HEK293T (cell line): ENCODE data around the gene ERGIC3.

Experiments used
- ARNT ChIP-seq: fragments of 450-650 bp; IDR thresholded peaks from 2 replicates; pipeline ENCODE4 v1.6.1; 2017; ENCODE audit warnings: mild to moderate bottlenecking
- BHLHE40 ChIP-seq: fragments of 450-650 bp; IDR thresholded peaks from 2 replicates; pipeline ENCODE4 v1.6.1; 2016; ENCODE audit warnings: mild to moderate bottlenecking, moderate library complexity, borderline replicate concordance
- ELF4 ChIP-seq: fragments of 450-650 bp; IDR thresholded peaks from 2 replicates; pipeline ENCODE4 v1.6.1; 2017; ENCODE audit warnings: antibody characterized with exemption
- FOXA1 ChIP-seq: fragments of 450-650 bp; IDR thresholded peaks from 2 replicates; pipeline ENCODE4 v1.6.1; 2016; ENCODE audit warnings: mild to moderate bottlenecking
- FOXK2 ChIP-seq: fragments of 450-650 bp; IDR thresholded peaks from 2 replicates; pipeline ENCODE4 v1.6.1; 2016; ENCODE audit warnings: mild to moderate bottlenecking
- FOXM1 ChIP-seq: fragments of 450-650 bp; IDR thresholded peaks from 2 replicates; pipeline ENCODE4 v1.6.1; 2017; ENCODE audit warnings: mild to moderate bottlenecking, borderline replicate concordance
- L3MBTL2 ChIP-seq: fragments of 450-650 bp; conservative IDR thresholded peaks from 2 replicates; pipeline ENCODE4 v1.6.1; 2016; ENCODE audit warnings: mild to moderate bottlenecking
- LEF1 ChIP-seq: fragments of 450-650 bp; IDR thresholded peaks from 2 replicates; pipeline ENCODE4 v1.6.1; 2017; ENCODE audit warnings: mild to moderate bottlenecking, borderline replicate concordance
- NFRKB ChIP-seq: fragments of 450-650 bp; IDR thresholded peaks from 2 replicates; pipeline ENCODE4 v1.6.1; 2016; ENCODE audit warnings: mild to moderate bottlenecking, moderate library complexity
- SP1 ChIP-seq: fragments of 450-650 bp; IDR thresholded peaks from 2 replicates; pipeline ENCODE4 v1.6.1; 2017
- SUZ12 ChIP-seq: fragments of 450-650 bp; IDR thresholded peaks from 2 replicates; pipeline ENCODE4 v1.6.1; 2016; ENCODE audit warnings: mild to moderate bottlenecking
- TARDBP ChIP-seq: fragments of 450-650 bp; IDR thresholded peaks from 2 replicates; pipeline ENCODE4 v1.6.1; 2016
- TF ChIP-seq, protein P1 (sequence below): fragments of 450-650 bp; IDR thresholded peaks from 2 replicates; pipeline ENCODE4 v1.6.1; 2016

DNA sequence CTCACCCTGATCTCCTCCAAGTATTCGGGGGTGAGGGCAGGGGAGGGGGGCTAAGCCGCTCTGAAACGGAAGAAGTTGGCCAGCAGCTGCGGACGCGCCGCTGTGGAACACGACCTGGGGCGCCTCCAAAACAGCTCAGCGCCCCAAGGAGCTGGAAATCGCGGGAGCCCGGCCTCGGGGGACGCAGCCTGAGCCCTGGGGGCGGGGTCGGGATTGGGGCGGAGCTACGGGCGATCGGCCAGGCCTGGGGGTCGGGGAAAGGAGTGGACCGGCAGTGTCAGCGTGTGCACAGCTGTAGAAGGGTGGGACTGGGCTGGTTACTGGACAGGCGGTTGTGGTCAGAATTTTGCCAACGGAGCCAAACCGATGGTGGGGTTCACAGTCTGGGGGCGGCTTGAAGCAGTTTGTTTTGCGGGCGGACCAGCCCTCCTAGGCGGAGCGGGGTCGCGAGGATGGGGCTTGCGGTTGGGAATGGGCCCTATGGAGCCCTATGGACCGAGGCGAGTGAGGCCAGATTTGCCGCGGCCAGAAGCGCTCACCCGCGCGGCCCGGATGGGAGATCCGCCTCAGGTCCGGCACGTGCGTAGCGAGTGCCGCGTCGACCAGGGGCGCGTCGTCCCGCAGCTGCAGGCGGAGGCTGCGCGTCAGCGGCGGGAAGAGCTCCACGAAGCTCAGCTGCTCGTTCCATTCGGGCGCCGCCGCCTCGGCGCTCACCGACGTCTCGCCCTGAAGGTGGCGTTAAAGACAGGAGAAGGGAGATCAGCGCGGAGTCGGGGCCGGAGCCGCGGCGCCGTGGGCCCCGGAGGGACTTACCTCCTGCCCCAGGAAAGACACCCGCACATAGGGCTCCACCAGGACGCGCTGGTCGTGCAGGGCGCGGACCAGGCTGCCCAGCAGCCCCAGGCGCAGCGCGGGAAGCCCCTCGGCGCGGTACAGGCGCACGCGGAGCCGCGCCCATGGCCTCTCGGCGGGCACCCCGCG lies 59.4 kb downstream of the ERGIC3 start:
- TF ChIP-seq ARNT, result no peak
- peak; percentile 95 for TF ChIP-seq L3MBTL2
- no peak for TF ChIP-seq FOXM1
- TF ChIP-seq SP1, result no peak
- TF ChIP-seq, protein P1, sequence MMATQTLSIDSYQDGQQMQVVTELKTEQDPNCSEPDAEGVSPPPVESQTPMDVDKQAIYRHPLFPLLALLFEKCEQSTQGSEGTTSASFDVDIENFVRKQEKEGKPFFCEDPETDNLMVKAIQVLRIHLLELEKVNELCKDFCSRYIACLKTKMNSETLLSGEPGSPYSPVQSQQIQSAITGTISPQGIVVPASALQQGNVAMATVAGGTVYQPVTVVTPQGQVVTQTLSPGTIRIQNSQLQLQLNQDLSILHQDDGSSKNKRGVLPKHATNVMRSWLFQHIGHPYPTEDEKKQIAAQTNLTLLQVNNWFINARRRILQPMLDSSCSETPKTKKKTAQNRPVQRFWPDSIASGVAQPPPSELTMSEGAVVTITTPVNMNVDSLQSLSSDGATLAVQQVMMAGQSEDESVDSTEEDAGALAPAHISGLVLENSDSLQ, result no peak
- TF ChIP-seq TARDBP, result no peak
- no peak for TF ChIP-seq SUZ12
- no peak for TF ChIP-seq FOXA1
- no peak for TF ChIP-seq LEF1
- TF ChIP-seq ELF4, result no peak
- TF ChIP-seq FOXK2, result no peak
- TF ChIP-seq BHLHE40, result no peak
- TF ChIP-seq NFRKB, result no peak
